SK-N-SH (cell line): ENCODE data around the gene SELENOM.

ENCODE experiments used
- POLR2AphosphoS5 ChIP-seq: IDR thresholded peaks from 2 replicates; pipeline ENCODE4 v1.6.1; 2012; ENCODE audit warnings: low read depth, low read length
- SMC3 ChIP-seq: IDR thresholded peaks from 2 replicates; pipeline ENCODE4 v1.6.1; 2012; ENCODE audit warnings: low read depth, low read length, improper control_type of control experiment

- TF ChIP-seq SMC3 (no peak), POLR2AphosphoS5 (no peak)
These were observed 1.3 kb downstream of the SELENOM start for GRCh38 chr22:31106001-31106571.
